Thyroid gland (tissue), 4 donors: Measurements from ENCODE around the gene NUP85.
A peak's percentile ranks its signal among the peaks of the same experiment; 100 is the strongest.

Experiments used
- CTCF ChIP-seq, 6 experiments: fragments of 200-600 bp in 3 of 6; fragments of 450-650 bp in 3 of 6; sonication (generic) in 3 of 6; IDR thresholded peaks; one replicate each; pipeline ENCODE4 v1.5.1; 2016 to 2019; ENCODE audit warnings: antibody characterized with exemption in 6 of 6, mild to moderate bottlenecking in 2 of 6, inconsistent platforms in 1 of 6, moderate library complexity in 1 of 6
- POLR2A ChIP-seq, 2 donors: fragments of 450-650 bp; IDR thresholded peaks; one replicate each; pipeline ENCODE4 v1.6.1; 2017; ENCODE audit warnings: antibody characterized with exemption in 2 of 2, mild to moderate bottlenecking in 2 of 2, moderate library complexity in 1 of 2

GRCh38 chr17:75270218-75270965 is 64.9 kb downstream of the NUP85 start:
- TF ChIP-seq CTCF (IDR thresholded peaks at IDR 0.05), result peak in 5 of 6 experiments; percentile 20 to 44 (median 32)
- TF ChIP-seq POLR2A (IDR thresholded peaks at IDR 0.05), result peak in 1 of 2 donors; percentile 12
